ENCODE measurements around the gene AHR. TPM values are rescaled to one million over a fixed set of nuclear protein-coding genes. Genes with fewer than 3 reads are reported as not detected.

Gene AHR
- total and polyA plus RNA-seq, 4 donors, result 22.8 to 413 (median 67.5) TPM

GRCh38 chr7:17367502-17367901 lies 69.0 kb downstream of the AHR start:
- TF ChIP-seq, protein P1, sequence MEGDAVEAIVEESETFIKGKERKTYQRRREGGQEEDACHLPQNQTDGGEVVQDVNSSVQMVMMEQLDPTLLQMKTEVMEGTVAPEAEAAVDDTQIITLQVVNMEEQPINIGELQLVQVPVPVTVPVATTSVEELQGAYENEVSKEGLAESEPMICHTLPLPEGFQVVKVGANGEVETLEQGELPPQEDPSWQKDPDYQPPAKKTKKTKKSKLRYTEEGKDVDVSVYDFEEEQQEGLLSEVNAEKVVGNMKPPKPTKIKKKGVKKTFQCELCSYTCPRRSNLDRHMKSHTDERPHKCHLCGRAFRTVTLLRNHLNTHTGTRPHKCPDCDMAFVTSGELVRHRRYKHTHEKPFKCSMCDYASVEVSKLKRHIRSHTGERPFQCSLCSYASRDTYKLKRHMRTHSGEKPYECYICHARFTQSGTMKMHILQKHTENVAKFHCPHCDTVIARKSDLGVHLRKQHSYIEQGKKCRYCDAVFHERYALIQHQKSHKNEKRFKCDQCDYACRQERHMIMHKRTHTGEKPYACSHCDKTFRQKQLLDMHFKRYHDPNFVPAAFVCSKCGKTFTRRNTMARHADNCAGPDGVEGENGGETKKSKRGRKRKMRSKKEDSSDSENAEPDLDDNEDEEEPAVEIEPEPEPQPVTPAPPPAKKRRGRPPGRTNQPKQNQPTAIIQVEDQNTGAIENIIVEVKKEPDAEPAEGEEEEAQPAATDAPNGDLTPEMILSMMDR (IDR thresholded peaks at IDR 0.05; ENCODE audit: control extremely low read depth, extremely low read depth), result no peak
- DNase-seq (no peak), ATAC-seq (ENCODE audit: insufficient read depth, low FRiP score) (no peak)
- H3K4me1 ChIP-seq (ENCODE audit: control insufficient read depth in 5 of 5, insufficient read depth in 5 of 5, low read length in 5 of 5), result peaks cover 0 to 49% (median 6%) of the 10 kb centered on the region in 5 donors
- no peaks in the 10 kb centered on the region for H3K36me3 ChIP-seq (ENCODE audit: control insufficient read depth in 4 of 4, insufficient read depth in 4 of 4, low read length in 4 of 4)
- no peaks in the 10 kb centered on the region for H3K9me3 ChIP-seq (ENCODE audit: control insufficient read depth in 4 of 4, insufficient read depth in 3 of 4, low read length in 3 of 4)
- no peaks in the 10 kb centered on the region for H3K27me3 ChIP-seq (ENCODE audit: control insufficient read depth in 3 of 3, insufficient read depth in 3 of 3, low read length in 2 of 3)
- H3K4me3 ChIP-seq, result no peak overlapping the region
- no peak overlapping the region for H3K9ac ChIP-seq (ENCODE audit: insufficient read depth in 1 of 2, low read length in 2 of 2)
- 90 to 92% methylated on average over 2 of the region's 2 CpGs for WGBS, 2 donors
- no peak overlapping the region for H3K27ac ChIP-seq (ENCODE audit: low read depth in 1 of 2, low read length in 1 of 2)

DNA sequence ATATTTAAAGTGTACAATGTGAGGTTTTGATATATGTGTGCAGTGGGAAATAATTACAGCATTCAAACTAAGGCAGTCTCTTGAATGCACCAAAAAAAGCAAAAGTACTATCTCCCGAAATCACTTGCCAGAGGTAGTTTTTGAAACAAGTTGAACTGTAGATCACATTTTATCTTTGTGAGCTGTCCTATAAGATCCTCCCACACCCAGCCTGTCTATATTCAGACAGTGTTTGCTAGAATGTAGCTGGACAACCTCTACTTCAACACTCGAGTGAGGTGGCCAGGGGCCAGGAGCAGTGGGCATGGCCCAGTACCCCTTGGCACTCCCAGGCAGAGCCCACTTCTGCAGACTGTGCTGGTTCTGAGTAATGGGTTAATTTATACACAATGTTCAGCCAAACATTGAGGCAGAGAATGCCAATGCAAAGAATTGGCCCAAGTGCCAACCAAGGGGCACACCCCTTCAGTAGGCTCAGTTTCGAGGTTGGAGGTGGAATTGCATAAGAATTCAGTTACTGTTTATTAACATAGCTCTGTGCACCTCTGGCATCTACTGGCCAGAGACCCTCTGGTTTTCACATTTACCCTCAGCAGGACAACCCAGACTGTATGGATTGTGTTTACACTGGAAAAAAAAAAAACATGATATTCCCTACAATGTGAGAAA lies 70.5 kb downstream of the AHR start:
- no peak overlapping the region for H3K4me3 ChIP-seq
- H3K9ac ChIP-seq (ENCODE audit: insufficient read depth in 1 of 2, low read length in 2 of 2), result peak overlapping the region in 1 of 2 donors; percentile 0
- TF ChIP-seq, protein P1 (IDR thresholded peaks at IDR 0.05; ENCODE audit: control extremely low read depth, extremely low read depth), result no peak
- H3K27ac ChIP-seq (ENCODE audit: low read depth in 1 of 2, low read length in 1 of 2), result peak overlapping the region in 1 of 2 donors; percentile 50
- no peak for DNase-seq
- 62% methylated on average over 3 of the region's 3 CpGs for WGBS, 2 donors
- ATAC-seq (ENCODE audit: insufficient read depth, low FRiP score), result no peak
- no peaks in the 10 kb centered on the region for H3K36me3 ChIP-seq (ENCODE audit: control insufficient read depth in 4 of 4, insufficient read depth in 4 of 4, low read length in 4 of 4)
- H3K27me3 ChIP-seq (ENCODE audit: control insufficient read depth in 3 of 3, insufficient read depth in 3 of 3, low read length in 2 of 3), result no peaks in the 10 kb centered on the region
- peaks cover 0 to 43% (median 6%) of the 10 kb centered on the region in 5 donors for H3K4me1 ChIP-seq (ENCODE audit: control insufficient read depth in 5 of 5, insufficient read depth in 5 of 5, low read length in 5 of 5)
- H3K9me3 ChIP-seq (ENCODE audit: control insufficient read depth in 4 of 4, insufficient read depth in 3 of 4, low read length in 3 of 4), result no peaks in the 10 kb centered on the region

- H3K36me3 ChIP-seq (ENCODE audit: control insufficient read depth in 4 of 4, insufficient read depth in 4 of 4, low read length in 4 of 4), result no peaks in the 10 kb centered on the region
- TF ChIP-seq, protein P1 (IDR thresholded peaks at IDR 0.05; ENCODE audit: control extremely low read depth, extremely low read depth), result no peak
- H3K9ac ChIP-seq (ENCODE audit: insufficient read depth in 1 of 2, low read length in 2 of 2), result no peak overlapping the region
- peaks cover 0 to 43% (median 6%) of the 10 kb centered on the region in 5 donors for H3K4me1 ChIP-seq (ENCODE audit: control insufficient read depth in 5 of 5, insufficient read depth in 5 of 5, low read length in 5 of 5)
- H3K4me3 ChIP-seq, result no peak overlapping the region
- DNase-seq (peak; percentile 76 to 98 (median 97)), ATAC-seq (ENCODE audit: insufficient read depth, low FRiP score) (peak; percentile 73)
- WGBS, 2 donors, result 40 to 48% methylated on average over 8 of the region's 8 CpGs
- no peaks in the 10 kb centered on the region for H3K27me3 ChIP-seq (ENCODE audit: control insufficient read depth in 3 of 3, insufficient read depth in 3 of 3, low read length in 2 of 3)
- no peaks in the 10 kb centered on the region for H3K9me3 ChIP-seq (ENCODE audit: control insufficient read depth in 4 of 4, insufficient read depth in 3 of 4, low read length in 3 of 4)
- peak overlapping the region in 1 of 2 donors; percentile 88 for H3K27ac ChIP-seq (ENCODE audit: low read depth in 1 of 2, low read length in 1 of 2)
These were observed 71.4 kb downstream of the AHR start for GRCh38 chr7:17369691-17370426.

Measured in lung (tissue), 12 donors.